ENCODE measurements around the gene CEACAM3.

CEACAM3 gene

DNA sequence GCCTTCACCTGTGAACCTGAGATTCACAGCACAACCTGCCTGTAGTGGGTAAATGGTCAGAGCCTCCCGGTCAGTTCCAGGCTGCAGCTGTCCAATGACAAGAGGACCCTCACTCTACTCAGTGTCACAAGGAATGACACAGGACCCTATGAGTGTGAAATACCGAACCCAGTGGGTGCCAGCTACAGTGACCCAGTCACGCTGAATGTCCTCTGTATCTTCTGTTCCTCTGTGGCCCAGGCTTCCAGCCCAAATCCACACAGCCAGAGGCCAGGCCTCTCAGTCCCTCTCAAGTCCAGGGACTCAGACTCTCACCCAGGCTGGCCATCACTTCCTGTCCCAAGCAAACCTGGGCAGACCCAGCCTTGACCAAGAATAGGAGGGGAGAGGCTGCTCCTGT, 10.8 kb downstream of the CEACAM3 start:
- H3K79me2 ChIP-seq (ENCODE audit: insufficient read depth, low read length) = no peaks in the 10 kb centered on the region
- H3K9me2 ChIP-seq (replicated peaks; ENCODE audit: insufficient read depth, low read length) = no peaks in the 10 kb centered on the region
- no peak overlapping the region for H3K4me2 ChIP-seq (ENCODE audit: low read depth, low read length, poor library complexity, severe bottlenecking)
- no peaks in the 10 kb centered on the region for H3K9me3 ChIP-seq (ENCODE audit: insufficient read depth, low read length)
- no peaks in the 10 kb centered on the region for H4K20me1 ChIP-seq (ENCODE audit: low read depth, low read length)
- H3K4me3 ChIP-seq (ENCODE audit: insufficient read depth, low read length, poor library complexity, severe bottlenecking) = no peak overlapping the region
- no peak overlapping the region for H2AFZ ChIP-seq (ENCODE audit: low read depth, low read length, severe bottlenecking)
- H3K36me3 ChIP-seq (ENCODE audit: low read length) = no peaks in the 10 kb centered on the region
- H3K27ac ChIP-seq (ENCODE audit: low read depth, low read length) = no peak overlapping the region
- H3F3A ChIP-seq (ENCODE audit: insufficient read depth) = no peaks in the 10 kb centered on the region
- no peak overlapping the region for H3K9ac ChIP-seq (ENCODE audit: low read length)
- no peak for TF ChIP-seq EZH2phosphoT487 (conservative IDR thresholded peaks at IDR 0.05; ENCODE audit: low read length)
- TF ChIP-seq, protein P1, sequence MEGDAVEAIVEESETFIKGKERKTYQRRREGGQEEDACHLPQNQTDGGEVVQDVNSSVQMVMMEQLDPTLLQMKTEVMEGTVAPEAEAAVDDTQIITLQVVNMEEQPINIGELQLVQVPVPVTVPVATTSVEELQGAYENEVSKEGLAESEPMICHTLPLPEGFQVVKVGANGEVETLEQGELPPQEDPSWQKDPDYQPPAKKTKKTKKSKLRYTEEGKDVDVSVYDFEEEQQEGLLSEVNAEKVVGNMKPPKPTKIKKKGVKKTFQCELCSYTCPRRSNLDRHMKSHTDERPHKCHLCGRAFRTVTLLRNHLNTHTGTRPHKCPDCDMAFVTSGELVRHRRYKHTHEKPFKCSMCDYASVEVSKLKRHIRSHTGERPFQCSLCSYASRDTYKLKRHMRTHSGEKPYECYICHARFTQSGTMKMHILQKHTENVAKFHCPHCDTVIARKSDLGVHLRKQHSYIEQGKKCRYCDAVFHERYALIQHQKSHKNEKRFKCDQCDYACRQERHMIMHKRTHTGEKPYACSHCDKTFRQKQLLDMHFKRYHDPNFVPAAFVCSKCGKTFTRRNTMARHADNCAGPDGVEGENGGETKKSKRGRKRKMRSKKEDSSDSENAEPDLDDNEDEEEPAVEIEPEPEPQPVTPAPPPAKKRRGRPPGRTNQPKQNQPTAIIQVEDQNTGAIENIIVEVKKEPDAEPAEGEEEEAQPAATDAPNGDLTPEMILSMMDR (IDR thresholded peaks at IDR 0.05; ENCODE audit: insufficient read depth, low read length, poor library complexity, severe bottlenecking) = no peak
- H3K27me3 ChIP-seq (ENCODE audit: low read length) = no peaks in the 10 kb centered on the region

GRCh38 chr19:41808663-41809566, 12.5 kb downstream of the CEACAM3 start:
- H3K79me2 ChIP-seq (ENCODE audit: insufficient read depth, low read length) = no peaks in the 10 kb centered on the region
- no peaks in the 10 kb centered on the region for H3K36me3 ChIP-seq (ENCODE audit: low read length)
- H3K9me2 ChIP-seq (replicated peaks; ENCODE audit: insufficient read depth, low read length) = no peaks in the 10 kb centered on the region
- no peaks in the 10 kb centered on the region for H3K9me3 ChIP-seq (ENCODE audit: insufficient read depth, low read length)
- H3K9ac ChIP-seq (ENCODE audit: low read length) = no peak overlapping the region
- no peaks in the 10 kb centered on the region for H3K27me3 ChIP-seq (ENCODE audit: low read length)
- no peak for TF ChIP-seq EZH2phosphoT487 (conservative IDR thresholded peaks at IDR 0.05; ENCODE audit: low read length)
- TF ChIP-seq, protein P1 (IDR thresholded peaks at IDR 0.05; ENCODE audit: insufficient read depth, low read length, poor library complexity, severe bottlenecking) = no peak
- no peak overlapping the region for H3K27ac ChIP-seq (ENCODE audit: low read depth, low read length)
- no peaks in the 10 kb centered on the region for H3F3A ChIP-seq (ENCODE audit: insufficient read depth)
- no peak overlapping the region for H2AFZ ChIP-seq (ENCODE audit: low read depth, low read length, severe bottlenecking)
- no peaks in the 10 kb centered on the region for H4K20me1 ChIP-seq (ENCODE audit: low read depth, low read length)
- H3K4me3 ChIP-seq (ENCODE audit: insufficient read depth, low read length, poor library complexity, severe bottlenecking) = no peak overlapping the region
- no peak overlapping the region for H3K4me2 ChIP-seq (ENCODE audit: low read depth, low read length, poor library complexity, severe bottlenecking)

DNA sequence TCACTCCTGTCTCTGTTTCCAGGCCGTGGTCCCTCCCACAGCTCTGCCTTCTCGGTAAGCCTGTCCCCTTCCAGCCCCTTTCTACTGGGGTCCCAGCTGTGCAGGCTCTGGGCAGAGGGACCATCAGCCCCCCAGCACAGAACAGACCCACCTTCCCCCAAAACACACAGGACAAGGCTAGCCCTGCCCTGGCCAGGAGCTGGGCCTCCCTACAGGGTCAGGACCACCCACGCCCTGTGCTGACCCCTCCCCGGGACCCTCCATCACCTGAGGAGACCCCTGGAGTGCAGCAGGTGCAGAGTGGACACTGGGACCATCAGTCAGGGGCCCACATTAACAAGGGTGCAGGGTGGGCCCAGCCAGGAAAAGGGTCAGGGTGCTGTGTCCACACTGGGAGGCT, 13.9 kb downstream of the CEACAM3 start:
- no peaks in the 10 kb centered on the region for H4K20me1 ChIP-seq (ENCODE audit: low read depth, low read length)
- H3K27me3 ChIP-seq (ENCODE audit: low read length) = no peaks in the 10 kb centered on the region
- H3F3A ChIP-seq (ENCODE audit: insufficient read depth) = no peaks in the 10 kb centered on the region
- no peaks in the 10 kb centered on the region for H3K36me3 ChIP-seq (ENCODE audit: low read length)
- no peaks in the 10 kb centered on the region for H3K9me2 ChIP-seq (replicated peaks; ENCODE audit: insufficient read depth, low read length)
- no peak overlapping the region for H3K9ac ChIP-seq (ENCODE audit: low read length)
- H3K27ac ChIP-seq (ENCODE audit: low read depth, low read length) = no peak overlapping the region
- no peak overlapping the region for H2AFZ ChIP-seq (ENCODE audit: low read depth, low read length, severe bottlenecking)
- no peak overlapping the region for H3K4me2 ChIP-seq (ENCODE audit: low read depth, low read length, poor library complexity, severe bottlenecking)
- H3K9me3 ChIP-seq (ENCODE audit: insufficient read depth, low read length) = no peaks in the 10 kb centered on the region
- no peak for TF ChIP-seq EZH2phosphoT487 (conservative IDR thresholded peaks at IDR 0.05; ENCODE audit: low read length)
- TF ChIP-seq, protein P1 (IDR thresholded peaks at IDR 0.05; ENCODE audit: insufficient read depth, low read length, poor library complexity, severe bottlenecking) = no peak
- no peaks in the 10 kb centered on the region for H3K79me2 ChIP-seq (ENCODE audit: insufficient read depth, low read length)
- H3K4me3 ChIP-seq (ENCODE audit: insufficient read depth, low read length, poor library complexity, severe bottlenecking) = no peak overlapping the region

Measured in SU-DHL-6 (cell line).